GM21723 (cell line): Measurements from ENCODE around the gene GPR183.

Experiments used
- ATAC-seq: cut with Tn5 transposase; IDR thresholded peaks from one replicate; pipeline ENCODE4 v1.9.1; 2021; ENCODE audit warnings: mild to moderate bottlenecking, moderate library complexity; ENCODE audit not compliant: unreplicated experiment

Gene GPR183

GRCh38 chr13:99313501-99313900 lies 6.3 kb upstream of the GPR183 start:
- ATAC-seq, result no peak

- ATAC-seq, result no peak
These were observed 5.3 kb upstream of the GPR183 start for GRCh38 chr13:99312493-99312883.

- no peak for ATAC-seq
These were observed 4.7 kb upstream of the GPR183 start for GRCh38 chr13:99311748-99312492.

DNA sequence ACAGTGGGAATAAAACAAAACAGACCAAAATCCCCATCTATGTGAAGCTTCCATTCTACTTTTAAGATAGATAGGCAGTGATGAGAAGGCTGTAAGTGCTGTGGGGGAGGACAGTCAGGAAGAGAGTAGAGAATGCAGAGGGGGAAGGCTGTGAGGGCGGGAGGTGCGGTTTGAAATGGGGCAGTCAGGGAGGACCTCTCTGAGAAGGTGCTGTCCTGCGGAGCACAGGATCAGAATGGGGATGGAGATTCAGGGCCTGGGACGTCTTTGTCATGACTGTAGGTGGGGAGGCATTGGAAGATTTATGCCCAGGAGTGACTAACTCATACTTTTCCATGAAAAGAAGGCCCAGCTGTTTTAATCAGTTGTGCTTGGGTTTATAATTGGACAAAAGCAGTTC lies 3.9 kb upstream of the GPR183 start:
- ATAC-seq, result no peak

DNA sequence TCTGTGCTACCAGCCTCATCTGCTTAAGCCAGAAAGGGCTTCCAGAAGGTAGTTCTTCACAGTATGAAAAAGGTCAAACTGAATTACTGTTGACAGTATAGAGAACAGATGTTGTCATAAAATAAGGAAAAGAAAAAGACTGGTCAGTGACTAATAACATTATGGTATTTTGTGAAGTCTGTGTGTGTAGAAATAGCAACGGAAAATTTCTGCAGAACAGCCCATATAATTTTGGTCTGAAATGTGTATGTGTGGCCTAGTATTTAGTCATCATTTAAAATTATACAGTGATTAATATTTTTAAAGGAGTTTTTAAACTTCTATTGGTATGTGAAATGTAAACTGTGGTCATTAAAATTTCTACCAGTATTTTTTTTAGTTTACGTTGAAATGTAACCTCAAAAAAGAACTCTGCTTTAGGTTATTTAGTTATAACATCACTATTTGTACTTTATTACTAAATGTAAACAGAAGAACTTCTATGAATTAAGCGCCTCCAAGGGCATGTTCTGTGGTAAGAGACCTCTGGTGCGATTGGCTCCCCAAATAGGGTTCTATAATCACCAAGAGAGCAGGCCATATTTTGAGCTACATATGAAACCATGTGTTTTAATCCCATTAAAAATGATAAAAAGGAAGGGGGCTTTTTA lies 3.3 kb upstream of the GPR183 start:
- no peak for ATAC-seq

GRCh38 chr13:99308471-99309087 lies 1.4 kb upstream of the GPR183 start:
- no peak for ATAC-seq

DNA sequence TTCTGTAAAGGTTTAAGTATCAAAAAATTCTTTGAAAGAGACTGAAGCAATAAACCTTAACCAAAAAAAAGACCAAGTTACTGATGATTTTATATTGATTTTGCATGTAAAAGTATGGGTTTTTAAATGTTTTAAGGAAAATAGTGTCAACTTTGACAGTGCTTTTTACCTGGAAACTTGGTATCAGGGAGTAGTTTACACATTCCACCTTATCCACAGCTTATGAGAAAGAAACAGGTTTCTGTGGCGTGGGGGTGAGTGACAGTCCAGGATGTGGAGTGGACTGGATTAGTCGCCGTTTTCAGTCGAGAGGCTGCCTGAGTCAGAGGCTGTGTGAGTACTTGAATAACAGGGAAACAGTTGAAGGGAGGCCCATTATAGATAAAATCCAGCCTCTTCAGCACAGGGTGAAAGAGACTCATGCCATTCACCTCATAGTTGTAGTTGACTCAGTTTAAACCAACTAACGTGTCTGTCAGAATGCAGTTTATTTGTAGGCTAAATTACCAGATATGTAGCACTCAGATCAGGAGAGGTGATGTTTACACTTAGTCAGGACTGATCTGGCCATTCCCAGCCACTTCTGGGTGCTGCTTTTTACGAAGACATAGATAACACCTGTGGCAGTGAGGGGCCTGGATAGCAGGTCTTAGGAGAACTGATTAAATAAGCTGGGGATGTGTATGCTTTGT lies 595 bp upstream of the GPR183 start:
- peak; percentile 43 for ATAC-seq

- no peak for ATAC-seq
These were observed 1.6 kb downstream of the GPR183 start for GRCh38 chr13:99305566-99305965.

- ATAC-seq, result no peak
These were observed 2.0 kb downstream of the GPR183 start for GRCh38 chr13:99305158-99305557.

GRCh38 chr13:99304541-99304940 lies 2.7 kb downstream of the GPR183 start:
- no peak for ATAC-seq

- no peak for ATAC-seq
These were observed 3.2 kb downstream of the GPR183 start for GRCh38 chr13:99303863-99304521.

DNA sequence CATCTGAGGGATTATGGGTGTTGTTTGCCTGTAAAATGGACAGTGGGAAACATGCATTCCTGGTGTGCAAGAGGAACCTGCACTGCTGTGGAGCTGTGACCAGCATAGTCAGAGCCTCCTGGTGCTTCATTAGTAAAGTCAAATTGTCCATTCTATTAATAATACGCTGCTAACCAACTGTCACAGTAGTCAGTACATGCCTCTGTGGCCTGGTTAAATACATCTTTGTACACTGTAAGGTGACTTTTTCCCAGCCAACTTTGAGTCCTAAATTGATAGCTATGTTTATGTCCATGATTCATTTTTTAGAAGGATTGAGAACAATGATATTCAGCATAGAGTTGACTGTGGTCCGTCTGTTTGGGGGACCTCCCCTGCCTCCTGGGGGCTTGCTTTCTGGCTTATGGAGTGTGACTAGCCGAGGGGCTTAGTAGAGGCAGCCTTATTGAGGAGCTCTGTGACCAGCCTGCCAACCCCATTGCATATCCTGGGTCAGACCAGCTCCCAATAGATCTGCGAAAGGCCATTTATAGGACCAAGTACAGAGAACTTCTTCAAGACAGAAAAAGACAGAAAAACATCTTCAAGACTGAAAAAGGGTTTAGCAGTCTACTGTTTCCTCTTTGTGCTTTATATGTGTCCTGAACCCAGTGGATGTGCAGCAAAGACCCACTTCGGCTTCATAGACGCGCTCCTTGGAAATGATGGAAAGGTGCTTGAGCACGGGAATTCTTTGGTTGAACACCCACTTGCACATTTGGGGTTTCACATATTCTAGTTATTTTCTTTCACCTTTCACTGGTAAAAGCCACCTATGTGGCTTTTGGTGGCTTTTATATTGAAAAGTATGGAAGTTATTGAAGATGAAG lies 4.3 kb downstream of the GPR183 start:
- ATAC-seq, result no peak

GRCh38 chr13:99301913-99302636 lies 5.1 kb downstream of the GPR183 start:
- ATAC-seq, result no peak

DNA sequence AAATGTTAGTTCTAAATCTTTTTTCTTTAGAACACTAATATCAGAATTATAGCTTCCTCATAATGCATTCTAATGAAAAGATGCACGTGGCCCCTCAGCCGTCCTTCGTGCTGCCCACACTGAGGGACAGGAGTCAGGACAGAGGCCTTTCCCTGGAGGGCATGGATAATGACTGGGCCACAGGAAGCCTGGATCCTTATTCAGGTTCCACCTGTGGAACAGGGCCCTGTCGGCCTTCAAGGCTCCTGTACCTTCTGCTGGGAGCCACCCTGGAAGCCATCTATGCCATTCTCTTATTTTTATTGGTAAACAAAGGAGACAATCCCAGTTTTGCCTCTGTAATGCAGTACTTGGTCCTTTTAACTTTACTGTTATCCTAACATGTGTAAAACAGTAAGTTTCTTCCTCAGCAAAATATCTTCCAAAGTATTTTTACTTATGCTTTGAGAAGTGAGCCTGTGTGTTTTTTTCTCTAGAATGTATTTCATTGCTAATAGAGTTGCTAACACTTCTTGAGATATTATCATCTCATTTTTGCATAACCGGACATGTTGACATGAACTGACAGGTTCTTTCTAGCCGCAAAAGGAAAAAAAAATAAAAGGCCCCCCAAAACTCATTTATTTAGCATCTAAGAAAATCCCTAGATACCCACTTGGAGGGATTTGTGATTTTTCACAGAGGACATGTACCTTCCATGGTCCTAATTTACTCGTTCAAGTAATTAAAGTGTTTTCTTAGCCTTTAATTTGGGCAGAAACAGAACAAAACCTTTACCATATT lies 6.0 kb downstream of the GPR183 start:
- ATAC-seq, result no peak

GRCh38 chr13:99299920-99300341 lies 7.3 kb downstream of the GPR183 start:
- ATAC-seq, result peak; percentile 21

- no peak for ATAC-seq
These were observed 7.8 kb downstream of the GPR183 start for GRCh38 chr13:99299256-99299919.

GRCh38 chr13:99298056-99298455 lies 9.1 kb downstream of the GPR183 start:
- no peak for ATAC-seq

DNA sequence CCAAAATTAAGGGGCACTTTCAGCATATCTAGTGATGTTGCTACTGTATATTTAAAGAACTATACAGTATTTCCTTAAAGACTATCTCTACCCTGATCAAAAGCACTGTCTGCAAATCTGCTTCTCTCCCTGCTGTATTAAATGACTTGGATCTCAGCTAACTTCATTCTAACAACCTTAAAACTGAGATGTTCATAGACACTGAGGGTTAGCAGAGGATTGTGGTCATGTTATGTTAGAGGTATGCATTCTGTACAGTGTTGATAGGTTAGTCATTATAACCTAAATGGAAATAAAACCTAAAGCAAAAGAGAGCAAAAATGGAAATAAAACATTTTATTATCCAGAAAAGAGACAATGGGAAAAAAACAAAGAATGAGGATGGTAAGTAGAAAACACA lies 9.9 kb downstream of the GPR183 start:
- ATAC-seq, result no peak
